Measurements from ENCODE around the gene SCCPDH.
"Not testable (repeated sequence)": the region's sequence is repeated elsewhere in the genome, so short reads cannot be mapped to it uniquely, and the experiment has no call there.

DNA sequence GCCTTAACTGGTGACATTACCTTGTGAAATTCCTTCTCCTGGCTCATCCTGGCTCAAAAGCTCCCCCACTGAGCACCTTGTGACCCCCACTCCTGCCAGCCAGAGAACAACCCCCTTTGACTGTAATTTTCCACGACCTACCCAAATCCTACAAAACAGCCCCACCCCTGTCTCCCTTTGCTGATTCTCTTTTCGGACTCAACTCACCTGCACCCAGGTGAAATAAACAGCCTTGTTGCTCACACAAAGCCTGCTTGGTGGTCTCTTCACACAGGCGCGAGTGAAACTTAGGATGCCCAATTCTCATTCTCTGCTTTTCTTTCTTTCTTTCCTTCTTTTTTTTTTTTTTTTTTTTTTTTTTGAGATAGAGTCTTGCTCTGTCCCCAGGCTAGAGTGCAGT lies 89.1 kb downstream of the SCCPDH start:
- TF ChIP-seq, protein P1, sequence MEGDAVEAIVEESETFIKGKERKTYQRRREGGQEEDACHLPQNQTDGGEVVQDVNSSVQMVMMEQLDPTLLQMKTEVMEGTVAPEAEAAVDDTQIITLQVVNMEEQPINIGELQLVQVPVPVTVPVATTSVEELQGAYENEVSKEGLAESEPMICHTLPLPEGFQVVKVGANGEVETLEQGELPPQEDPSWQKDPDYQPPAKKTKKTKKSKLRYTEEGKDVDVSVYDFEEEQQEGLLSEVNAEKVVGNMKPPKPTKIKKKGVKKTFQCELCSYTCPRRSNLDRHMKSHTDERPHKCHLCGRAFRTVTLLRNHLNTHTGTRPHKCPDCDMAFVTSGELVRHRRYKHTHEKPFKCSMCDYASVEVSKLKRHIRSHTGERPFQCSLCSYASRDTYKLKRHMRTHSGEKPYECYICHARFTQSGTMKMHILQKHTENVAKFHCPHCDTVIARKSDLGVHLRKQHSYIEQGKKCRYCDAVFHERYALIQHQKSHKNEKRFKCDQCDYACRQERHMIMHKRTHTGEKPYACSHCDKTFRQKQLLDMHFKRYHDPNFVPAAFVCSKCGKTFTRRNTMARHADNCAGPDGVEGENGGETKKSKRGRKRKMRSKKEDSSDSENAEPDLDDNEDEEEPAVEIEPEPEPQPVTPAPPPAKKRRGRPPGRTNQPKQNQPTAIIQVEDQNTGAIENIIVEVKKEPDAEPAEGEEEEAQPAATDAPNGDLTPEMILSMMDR (IDR thresholded peaks at IDR 0.05) = not testable (repeated sequence)
- TF ChIP-seq POLR2A (IDR thresholded peaks at IDR 0.05) = not testable (repeated sequence)

All from lower leg skin (tissue), 3 donors.